GM21367 (cell line): ENCODE data around the gene C14orf132.

ENCODE experiments used
- ATAC-seq: cut with Tn5 transposase; IDR thresholded peaks from one replicate; pipeline ENCODE4 v1.9.1; 2021; ENCODE audit not compliant: unreplicated experiment

C14orf132 gene

DNA sequence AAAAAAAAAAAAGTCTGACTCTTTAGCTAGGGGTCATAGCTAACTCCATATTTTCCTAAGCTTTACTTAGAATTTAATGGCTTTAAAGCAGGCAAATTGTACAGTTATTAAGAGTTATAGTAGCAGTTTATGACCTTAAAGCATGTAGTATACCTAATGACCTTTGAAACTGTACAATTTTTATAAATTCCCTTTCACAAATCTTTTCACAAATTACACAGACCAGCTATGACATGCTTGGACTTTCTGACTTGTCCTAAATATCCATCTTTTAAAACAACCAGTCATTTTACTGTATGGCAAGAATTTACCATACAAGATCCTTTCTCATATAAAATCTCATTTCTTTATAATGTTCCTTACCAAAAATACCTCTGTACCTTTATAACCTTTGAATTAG is 74.8 kb downstream of the C14orf132 start:
- ATAC-seq = no peak

DNA sequence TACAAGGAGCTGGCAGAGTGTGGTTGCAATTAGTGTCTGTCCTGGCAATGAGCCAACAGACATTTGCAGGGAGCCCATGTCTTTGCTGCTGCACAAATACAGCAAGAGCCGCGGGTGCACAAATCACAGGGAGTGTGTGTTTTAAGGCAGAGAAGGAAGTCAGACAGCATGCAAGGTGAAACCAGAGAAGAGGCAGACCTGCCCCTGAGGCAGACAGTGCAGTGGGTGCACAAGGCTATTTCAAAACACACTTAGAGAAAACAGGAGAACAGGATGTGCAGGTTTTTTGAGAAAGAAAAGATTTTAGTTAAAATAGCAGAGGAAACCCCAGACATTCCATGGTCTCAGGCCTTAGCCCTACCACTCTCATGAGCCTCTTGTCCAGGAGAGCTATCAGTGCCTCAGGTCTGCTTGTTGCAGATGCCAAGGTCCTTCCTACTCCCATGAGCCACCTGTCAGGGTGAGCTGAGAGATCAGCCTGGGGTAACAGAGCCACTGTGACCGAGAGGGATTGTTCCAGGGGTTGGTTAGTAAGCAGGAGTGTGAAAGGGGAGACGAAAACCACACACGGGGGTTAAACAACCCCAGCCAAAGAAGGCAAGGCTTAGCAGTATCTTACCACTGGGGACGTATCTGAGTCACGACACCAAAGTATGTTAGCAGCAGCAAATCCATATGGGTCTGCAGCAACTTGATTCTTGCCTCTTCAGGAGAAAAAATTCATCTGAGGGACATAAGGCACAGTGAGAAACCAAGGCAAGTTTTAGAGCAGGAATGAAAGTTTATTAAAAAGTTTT is 78.1 kb downstream of the C14orf132 start:
- no peak for ATAC-seq

DNA sequence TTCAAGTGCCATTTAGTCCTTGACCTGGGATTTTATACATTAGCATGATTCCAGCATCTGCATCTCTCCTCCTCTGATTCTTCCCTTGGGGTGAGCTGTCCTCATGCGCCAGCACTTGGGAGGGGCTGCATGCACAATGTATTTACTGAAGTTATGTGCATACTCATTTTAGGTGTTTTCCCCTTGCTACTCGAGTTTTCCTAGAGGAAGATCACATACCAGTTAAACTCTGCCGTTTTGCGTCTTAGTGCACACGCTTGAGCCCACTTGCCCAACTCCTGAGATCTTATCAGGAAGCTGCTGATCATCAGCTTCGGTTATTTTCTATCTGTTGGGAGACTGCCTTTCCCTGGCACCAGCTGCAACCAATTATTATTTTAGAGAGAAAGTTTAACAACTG is 78.8 kb downstream of the C14orf132 start:
- no peak for ATAC-seq

DNA sequence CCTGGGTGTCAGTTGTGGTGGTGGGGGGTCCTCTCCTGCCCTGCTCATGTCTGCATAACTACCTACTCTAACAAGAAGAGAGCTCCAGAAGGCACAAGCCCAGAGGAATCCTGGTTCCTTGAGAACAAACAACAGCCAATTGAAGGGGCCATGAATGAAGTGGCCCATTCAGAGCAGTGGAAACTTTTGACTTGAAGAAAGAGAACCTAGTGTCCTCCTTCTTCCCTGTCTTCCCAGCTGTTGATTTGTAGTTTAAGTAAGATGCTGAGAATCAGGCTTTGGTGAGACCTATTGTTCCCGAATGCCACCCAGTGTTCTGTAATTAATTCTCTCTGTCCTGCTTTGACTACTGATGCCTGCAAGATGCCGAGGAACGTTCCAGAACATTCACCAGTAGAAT is 79.2 kb downstream of the C14orf132 start:
- no peak for ATAC-seq

DNA sequence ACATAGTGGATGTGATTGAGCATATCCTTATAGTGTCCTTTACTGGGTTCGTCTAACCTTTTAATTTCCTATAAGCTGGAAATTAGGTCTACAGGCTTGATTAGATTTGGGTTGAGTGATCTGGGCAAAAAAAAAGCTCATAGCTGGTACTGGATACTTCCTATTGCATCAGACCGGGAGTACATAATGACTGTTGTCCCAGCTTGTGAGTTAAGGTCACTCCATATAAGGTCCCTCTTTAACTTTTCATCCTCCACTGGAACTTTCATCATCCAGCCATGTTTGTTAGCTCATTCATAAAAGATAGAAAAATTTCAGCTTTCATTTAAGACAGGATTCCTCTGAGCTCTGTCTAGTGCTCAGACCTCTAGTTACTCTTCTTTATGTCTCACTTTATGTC is 80.8 kb downstream of the C14orf132 start:
- no peak for ATAC-seq

DNA sequence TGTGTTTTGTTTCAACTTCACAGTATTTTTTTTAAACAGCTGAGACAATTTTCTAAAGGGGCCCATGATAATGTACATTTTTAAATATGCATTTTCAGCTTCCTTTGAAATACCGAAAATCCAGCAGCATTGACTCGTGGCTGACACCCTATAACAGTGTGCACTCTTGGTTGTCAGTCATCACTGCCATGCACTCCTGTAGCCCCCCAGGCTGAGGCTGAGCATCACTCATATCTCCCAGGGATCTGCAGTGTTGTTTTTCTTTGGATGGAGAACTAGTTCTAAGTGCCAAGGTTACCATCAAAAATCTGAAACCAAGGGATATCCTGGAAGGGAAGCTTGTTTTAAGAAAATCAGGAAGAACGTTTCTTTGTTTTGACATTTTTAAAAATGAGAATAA is 81.2 kb downstream of the C14orf132 start:
- ATAC-seq = no peak

DNA sequence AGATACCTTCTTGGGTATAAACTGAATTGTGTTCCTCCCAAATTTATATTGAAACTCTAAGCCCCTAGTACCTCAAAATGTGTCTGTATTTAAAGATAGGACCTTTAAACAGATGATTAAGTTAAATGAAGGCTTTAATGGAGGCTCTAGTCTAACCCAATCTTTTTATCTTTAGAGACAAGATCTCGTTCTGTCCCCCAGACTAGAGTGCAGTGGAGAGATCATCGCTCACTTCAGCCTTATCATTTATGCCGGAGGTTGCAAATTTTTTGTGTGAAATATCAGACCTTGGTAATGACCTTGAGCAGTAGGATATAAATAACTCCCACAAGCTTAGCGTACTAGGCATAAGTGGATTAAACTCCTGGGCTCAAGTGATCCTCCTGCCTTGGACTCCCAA is 81.8 kb downstream of the C14orf132 start:
- ATAC-seq = no peak

DNA sequence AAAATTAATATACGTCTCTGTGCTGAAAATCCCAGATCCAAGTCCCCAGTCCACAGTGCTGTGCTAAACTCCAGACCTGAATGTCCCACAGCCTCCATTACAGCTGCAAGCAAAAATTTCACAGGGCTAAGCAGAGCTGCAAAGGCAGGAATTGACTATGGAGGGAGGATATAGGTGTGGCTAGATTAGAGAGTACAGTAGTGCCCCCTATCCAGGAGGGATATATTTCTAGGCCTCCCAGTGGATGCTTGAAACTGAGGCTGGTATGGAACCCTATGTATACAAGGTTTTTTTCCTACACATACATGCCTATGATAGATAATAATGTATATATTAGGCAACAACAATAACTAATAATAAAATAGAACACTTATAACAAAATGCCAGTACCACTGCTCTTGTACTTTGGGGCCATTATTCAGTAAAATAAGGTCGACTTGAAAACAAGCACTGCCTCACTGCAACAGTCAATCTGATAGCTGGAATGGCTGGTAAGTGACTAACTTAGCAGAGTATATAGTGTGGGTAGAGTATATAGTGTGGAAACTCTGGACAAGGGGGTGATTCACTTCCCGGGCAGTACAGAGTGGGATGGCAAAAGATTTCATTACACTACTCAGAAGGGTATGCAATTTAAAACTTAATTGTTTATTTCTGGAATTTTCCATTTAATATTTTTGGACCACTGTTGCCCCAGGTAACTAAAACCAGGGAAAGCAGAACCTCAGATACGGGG is 82.7 kb downstream of the C14orf132 start:
- ATAC-seq = no peak

DNA sequence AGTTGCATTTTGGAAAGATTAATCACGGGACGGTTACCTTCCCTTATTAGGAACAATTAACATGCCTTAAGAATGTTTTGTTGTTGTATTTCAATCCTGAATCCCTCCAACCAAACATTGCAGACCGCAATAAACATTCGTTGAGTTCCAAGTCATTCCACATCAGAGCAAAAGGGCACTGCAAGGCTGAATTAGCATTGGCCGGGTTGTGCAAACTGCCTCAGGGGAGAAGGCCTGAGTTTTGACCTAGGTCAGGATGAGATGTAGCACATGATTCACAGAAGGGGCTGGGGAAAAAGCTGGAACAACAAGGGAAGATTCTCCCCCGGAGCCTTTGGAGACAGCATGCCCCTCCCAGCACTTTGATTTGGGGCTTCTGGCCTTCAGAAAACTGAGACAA is 83.3 kb downstream of the C14orf132 start:
- no peak for ATAC-seq

DNA sequence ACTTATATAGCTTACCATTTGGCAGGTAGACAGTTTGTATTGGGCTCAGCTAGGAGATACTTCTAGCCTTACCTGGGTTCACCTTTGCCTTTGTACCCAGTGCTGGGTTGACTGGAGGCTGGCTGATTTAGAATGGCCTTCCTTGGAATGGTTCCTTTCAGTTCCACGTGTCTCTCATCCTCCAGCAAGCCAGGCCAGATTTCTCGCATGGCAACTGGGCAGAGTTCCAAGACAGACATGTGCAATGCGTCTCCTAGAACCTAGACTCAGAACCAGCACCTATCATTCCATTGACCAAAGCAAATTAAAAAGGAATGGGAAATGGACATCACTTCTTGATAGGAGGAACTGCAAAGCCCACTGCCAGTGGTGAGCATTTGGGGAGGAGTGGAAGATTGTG is 86.4 kb downstream of the C14orf132 start:
- no peak for ATAC-seq

DNA sequence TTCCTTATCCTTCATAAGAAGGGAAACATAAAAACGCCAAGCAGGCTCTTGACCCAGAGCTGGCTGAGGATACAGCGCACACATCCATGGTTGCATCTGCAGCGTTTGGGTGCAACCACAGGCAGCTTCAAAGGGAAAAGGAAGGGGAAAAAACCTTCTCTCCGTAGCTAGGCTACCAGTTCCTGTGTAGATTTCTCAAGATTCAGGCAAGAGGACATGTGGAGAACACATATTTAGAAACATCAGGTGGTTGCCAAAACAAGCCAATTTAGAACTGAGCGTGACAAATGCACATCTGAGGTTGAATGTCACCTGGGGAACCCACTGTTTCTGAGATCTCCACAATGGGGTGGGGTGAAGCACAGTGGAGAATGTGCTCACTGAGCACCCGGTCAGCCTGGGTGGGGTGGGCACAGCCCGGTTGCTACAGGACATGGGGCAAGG is 87.2 kb downstream of the C14orf132 start:
- ATAC-seq = no peak

DNA sequence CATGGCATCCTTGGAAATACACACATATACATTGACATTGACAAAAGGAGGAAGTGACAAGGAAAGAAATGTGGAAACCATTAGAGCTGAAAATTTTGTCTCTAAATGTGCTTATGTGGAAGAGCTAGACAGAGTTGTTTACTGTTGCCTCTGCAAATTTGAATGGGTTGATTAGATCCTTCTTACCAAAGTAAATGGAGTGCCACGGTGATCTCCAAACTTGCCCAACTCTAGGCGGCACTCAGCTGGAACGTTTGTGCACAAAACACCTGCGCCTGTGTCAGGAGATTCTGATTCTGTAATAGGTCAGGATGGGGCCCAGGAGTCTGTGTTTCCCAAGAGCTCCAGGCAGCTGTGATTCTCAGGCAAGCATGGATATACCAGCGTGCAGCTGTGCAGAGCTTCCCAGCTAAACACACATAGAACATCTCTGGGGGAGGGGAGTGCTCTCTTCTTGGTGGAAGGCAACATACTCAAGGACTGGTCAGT is 87.7 kb downstream of the C14orf132 start:
- no peak for ATAC-seq

DNA sequence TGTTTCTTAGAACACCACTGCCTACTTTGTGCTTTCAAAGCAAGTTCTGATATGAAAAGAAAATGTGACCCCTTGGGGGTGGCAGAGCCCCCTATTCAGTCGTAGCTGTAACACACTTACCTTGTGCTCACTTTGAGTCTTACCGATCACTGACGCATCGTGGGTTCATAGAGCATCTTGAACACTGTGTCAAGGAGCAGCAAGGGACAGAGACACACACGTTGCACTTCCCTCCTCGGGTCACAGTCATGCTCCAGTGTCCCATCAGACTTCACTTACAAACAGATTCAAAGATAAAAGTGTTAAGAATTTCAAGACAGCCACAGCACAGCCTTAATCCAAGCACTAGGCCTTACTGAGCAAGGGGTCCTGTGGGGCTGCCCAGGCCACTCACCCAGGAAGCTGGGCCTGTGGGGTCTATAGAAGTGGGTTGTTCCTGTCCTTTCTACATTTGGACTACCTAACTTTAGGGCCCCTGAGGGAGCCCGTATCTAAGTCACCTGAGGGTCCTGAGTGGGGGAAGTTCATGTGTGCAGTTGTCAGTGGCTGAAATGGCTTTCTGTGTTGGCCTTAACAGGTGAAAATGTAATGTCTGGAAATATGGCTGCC is 90.1 kb downstream of the C14orf132 start:
- no peak for ATAC-seq

DNA sequence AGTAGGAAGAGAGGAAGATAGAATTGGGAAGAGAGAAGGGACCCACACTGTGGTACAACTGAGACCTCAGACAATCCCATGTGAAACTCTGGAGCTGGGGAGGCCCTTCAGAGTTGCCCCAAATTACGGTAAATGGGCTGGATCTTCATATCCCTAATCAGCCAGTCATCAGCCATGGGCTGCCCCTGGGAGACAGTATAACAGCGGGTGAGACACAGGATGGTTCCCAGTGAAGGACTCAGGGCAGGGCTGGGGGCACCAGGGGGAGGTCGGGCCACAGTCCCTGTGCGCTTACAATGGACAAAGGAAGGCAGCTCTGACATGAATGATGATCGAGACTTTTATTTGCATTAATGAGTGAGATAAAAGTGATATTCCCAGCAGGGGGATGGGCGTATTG is 91.2 kb downstream of the C14orf132 start:
- ATAC-seq = no peak

DNA sequence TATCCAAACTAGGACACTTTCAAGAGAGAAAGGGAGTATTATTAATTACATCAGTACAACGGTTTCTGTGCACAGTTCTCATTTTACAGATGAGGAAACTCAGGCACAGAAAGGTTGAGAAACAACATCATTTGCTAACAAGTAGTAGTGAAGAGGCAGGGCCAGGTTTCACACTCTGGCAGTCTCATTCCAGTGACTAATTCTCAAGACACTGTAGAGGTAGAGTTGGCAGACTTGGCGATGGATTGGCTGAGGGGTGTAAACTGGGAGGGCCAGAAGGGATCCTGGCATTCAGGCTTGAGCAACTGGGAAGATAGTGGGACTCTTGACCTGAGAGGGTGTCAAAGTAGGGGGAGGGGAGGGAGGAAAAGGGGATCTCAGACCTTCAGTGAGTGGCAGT is 91.7 kb downstream of the C14orf132 start:
- ATAC-seq = no peak

DNA sequence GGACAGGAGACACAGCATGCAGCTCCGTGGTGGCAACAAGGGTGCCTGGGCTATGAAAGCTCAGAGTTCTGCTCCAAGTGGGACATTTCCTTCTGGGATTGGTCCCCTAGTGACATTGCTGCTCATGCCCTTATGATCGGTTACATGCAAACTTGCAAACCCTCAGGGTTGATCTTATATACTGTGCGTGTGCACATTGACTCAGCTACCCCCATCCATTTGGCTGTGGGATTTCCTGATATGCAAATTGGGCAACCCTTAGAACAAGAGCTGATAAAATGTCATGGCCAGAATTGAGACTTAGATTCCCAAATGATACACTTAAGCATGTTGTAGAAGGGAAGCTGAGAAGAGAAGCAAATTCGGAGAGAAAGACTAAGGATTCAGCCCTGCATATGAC is 92.7 kb downstream of the C14orf132 start:
- no peak for ATAC-seq

DNA sequence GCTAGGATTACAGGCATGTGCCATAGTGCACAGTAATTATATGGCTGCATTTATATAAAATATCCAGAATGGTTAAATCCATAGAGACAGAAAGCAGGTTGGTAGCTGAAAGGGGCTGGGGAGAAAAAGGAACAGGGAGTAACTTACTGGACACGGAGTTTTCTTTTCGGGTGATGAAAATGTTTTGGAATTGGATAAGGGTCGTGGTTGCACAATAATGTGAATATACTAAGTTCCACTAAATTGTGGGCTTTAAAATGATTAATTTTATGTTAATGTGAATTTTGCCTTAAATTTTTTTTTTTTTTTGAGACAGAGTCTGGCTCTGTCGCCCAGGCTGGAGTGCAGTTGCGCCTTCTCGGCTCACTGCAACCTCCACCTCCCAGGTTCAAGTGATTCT is 95.3 kb downstream of the C14orf132 start:
- ATAC-seq = no peak

DNA sequence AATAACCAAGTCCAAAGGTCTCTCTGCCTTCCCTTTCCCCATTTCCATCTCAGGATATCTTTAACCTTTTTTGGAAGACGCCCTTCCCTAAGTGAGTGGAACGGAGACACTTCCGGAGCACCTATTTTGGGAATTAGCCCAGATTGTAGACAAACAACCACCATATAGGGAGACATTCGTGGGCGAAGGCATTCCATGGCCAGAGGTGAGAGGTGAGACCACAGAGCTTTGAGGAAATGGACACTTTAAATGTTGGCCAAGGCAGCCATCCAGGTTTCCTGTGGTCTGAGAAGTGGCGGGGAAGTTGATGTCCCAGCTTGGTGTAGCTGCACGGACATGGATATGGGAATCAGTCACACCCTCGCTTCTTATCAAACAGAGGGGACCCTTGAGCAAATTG is 96.1 kb downstream of the C14orf132 start:
- ATAC-seq = no peak

DNA sequence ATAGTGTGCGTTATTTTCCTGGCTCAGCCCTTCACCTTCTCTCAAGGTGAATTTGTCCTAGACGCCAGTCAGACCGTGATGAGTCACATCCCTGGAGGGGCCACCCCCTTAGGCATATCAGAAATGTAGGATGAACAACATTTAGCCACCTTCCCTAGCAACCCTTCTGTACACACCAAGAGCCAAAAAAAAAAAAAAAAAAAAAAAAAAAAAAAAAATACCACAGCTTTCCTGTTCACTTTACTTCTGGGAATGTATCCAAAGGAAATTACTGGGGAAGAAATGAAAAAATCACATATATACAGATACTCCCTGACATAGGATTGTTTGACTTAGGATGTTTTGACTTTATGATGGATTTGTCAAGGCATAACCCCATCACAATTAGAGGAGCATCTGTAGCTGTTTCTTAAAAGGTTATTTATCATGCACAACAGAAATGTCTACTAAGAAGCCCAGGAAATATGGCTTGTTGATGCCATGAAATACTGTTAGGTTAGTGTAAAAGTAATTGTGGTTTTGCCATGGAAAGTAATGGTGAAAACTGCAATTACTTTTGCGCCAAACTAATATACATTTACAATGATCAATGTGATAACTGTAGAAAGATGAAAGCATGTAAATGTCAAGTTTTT is 97.3 kb downstream of the C14orf132 start:
- no peak for ATAC-seq

DNA sequence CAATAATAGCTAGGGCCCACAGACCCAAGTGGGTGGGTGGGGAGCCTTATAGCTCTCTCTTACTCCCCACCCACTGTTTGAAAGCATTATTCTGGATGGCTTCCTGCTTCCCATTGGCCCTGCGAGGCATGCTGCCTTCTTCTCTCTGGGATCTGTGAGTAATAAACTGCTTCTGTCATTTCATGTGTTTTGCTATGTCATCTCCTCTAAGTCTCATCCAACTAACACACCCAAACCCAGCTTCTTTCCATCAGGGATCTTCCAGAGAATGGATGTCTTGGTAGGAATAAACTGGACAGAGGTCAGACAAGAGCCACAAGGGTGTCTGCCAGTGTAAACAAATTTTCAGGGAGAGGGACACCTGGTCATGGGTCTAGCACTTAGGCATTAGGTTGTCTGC is 99.1 kb downstream of the C14orf132 start:
- ATAC-seq = no peak

DNA sequence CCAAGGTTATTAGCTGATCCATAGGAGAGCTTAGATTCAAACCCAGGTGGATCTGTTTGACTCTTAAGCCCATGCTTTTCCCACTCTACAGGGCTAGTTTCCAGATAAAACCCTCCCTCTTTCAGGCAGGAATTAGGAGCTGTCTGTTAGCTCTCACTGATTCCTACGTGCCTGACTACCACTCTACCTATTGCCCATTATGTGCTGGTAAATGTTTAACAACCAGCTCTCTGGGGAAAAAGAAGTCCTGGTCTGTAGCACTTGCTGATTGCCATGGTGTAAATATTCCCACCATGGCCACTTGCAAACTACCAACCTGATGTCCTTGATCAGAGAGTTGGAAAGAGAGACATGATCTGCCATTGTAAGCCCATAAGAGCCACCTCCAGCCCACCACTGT is 100.0 kb downstream of the C14orf132 start:
- no peak for ATAC-seq
